ENCODE data around the gene RAMP3. TPM values are rescaled to one million over a fixed set of nuclear protein-coding genes. Genes with fewer than 3 reads are reported as not detected.

Gene RAMP3
- total RNA-seq, 1 experiment from 2014 or later = not detected

- ChIA-PET POLR2A (ENCODE audit: unreplicated experiment) (interaction anchor here (0.5 kb wide), 1 partner anchor 553 kb away, joined by 12 read pairs; no protein-coding TSS in a partner anchor), CTCF (no interaction called here)
- no peaks in the 10 kb centered on the region for H3K79me2 ChIP-seq (ENCODE audit: low read depth)
- H3K27ac ChIP-seq = no peak overlapping the region
- no peaks in the 10 kb centered on the region for H3K36me3 ChIP-seq (ENCODE audit: low read depth)
- H3K9me2 ChIP-seq (ENCODE audit: insufficient read depth) = no peaks in the 10 kb centered on the region
- H3K4me3 ChIP-seq = no peak overlapping the region
- no peaks in the 10 kb centered on the region for H3K9me3 ChIP-seq (ENCODE audit: insufficient read depth, low read depth)
- no peaks in the 10 kb centered on the region for H3F3A ChIP-seq (ENCODE audit: insufficient read depth, low read depth)
- TF ChIP-seq CTCF (conservative IDR thresholded peaks at IDR 0.05) = no peak
- no peaks in the 10 kb centered on the region for H4K20me1 ChIP-seq (ENCODE audit: insufficient read depth)
- H2AFZ ChIP-seq = no peak overlapping the region
- peaks cover 6% of the 10 kb centered on the region for H3K27me3 ChIP-seq (ENCODE audit: insufficient read depth, low read depth)
- intact Hi-C loops (cut with micrococcal nuclease; ENCODE audit: unreplicated experiment) = no loop called here
- no peak overlapping the region for H3K4me2 ChIP-seq
- DNase-seq = no peak
- no TSS peak for BruUV-seq (replicated peaks)
- no peaks in the 10 kb centered on the region for H3K4me1 ChIP-seq (replicated peaks; ENCODE audit: insufficient read depth)
These were observed 27.7 kb upstream of the RAMP3 start for GRCh38 chr7:45129906-45130305.

- no peak for DNase-seq
- no peaks in the 10 kb centered on the region for H3K9me2 ChIP-seq (ENCODE audit: insufficient read depth)
- no peak overlapping the region for H2AFZ ChIP-seq
- CTCF ChIA-PET = no interaction called here
- H3K36me3 ChIP-seq (ENCODE audit: low read depth) = no peaks in the 10 kb centered on the region
- no peak overlapping the region for H3K4me2 ChIP-seq
- no peak overlapping the region for H3K4me3 ChIP-seq
- no peaks in the 10 kb centered on the region for H3K9me3 ChIP-seq (ENCODE audit: insufficient read depth, low read depth)
- no TSS peak for BruUV-seq (replicated peaks)
- H3K4me1 ChIP-seq (replicated peaks; ENCODE audit: insufficient read depth) = 0 out of 2 replicates have a peak, but pooled peaks cover 2% of the 10 kb centered on the region
- TF ChIP-seq EZH2 (IDR thresholded peaks at IDR 0.05; ENCODE audit: low read depth) (no peak), CTCF (conservative IDR thresholded peaks at IDR 0.05) (no peak)
- H3K27ac ChIP-seq = no peak overlapping the region
- POLR2A ChIA-PET (ENCODE audit: unreplicated experiment) = interaction anchor here (0.5 kb wide), 1 partner anchor 135 kb away, joined by 3 read pairs; no protein-coding TSS in a partner anchor
- H4K20me1 ChIP-seq (ENCODE audit: insufficient read depth) = no peaks in the 10 kb centered on the region
- H3K27me3 ChIP-seq (ENCODE audit: insufficient read depth, low read depth) = peaks cover 6% of the 10 kb centered on the region
- H3F3A ChIP-seq (ENCODE audit: insufficient read depth, low read depth) = no peaks in the 10 kb centered on the region
- H3K79me2 ChIP-seq (ENCODE audit: low read depth) = no peaks in the 10 kb centered on the region
- intact Hi-C loops (cut with micrococcal nuclease; ENCODE audit: unreplicated experiment) = no loop called here
These were observed 26.7 kb upstream of the RAMP3 start for GRCh38 chr7:45130910-45131309.

GRCh38 chr7:45131891-45132290 lies 25.7 kb upstream of the RAMP3 start:
- intact Hi-C loops (cut with micrococcal nuclease; ENCODE audit: unreplicated experiment) = no loop called here
- Histone ChIP-seq H3K4me3 (no peak overlapping the region), H3K9me2 (ENCODE audit: insufficient read depth) (no peaks in the 10 kb centered on the region), H3F3A (ENCODE audit: insufficient read depth, low read depth) (no peaks in the 10 kb centered on the region; the same call in 1 of the 2 replicates), H3K36me3 (ENCODE audit: low read depth) (no peaks in the 10 kb centered on the region), H2AFZ (no peak overlapping the region), H3K27me3 (ENCODE audit: insufficient read depth, low read depth) (peaks cover 6% of the 10 kb centered on the region), H3K27ac (no peak overlapping the region), H4K20me1 (ENCODE audit: insufficient read depth) (no peaks in the 10 kb centered on the region), H3K4me1 (replicated peaks; ENCODE audit: insufficient read depth) (0 out of 2 replicates have a peak, but pooled peaks cover 3% of the 10 kb centered on the region), H3K4me2 (no peak overlapping the region), H3K9me3 (ENCODE audit: insufficient read depth, low read depth) (no peaks in the 10 kb centered on the region), H3K79me2 (ENCODE audit: low read depth) (no peaks in the 10 kb centered on the region)
- TF ChIP-seq EZH2 (IDR thresholded peaks at IDR 0.05; ENCODE audit: low read depth) = no peak
- ChIA-PET POLR2A (ENCODE audit: unreplicated experiment) (no interaction called here), CTCF (interaction anchor here (0.6 kb wide), 1 partner anchor 526 kb away, joined by 3 read pairs; no protein-coding TSS in a partner anchor)
- no peak for DNase-seq
- no TSS peak for BruUV-seq (replicated peaks)
